Vagina (tissue), 2 donors: Measurements from ENCODE around the gene PLA2G5. TPM values are rescaled to one million over a fixed set of nuclear protein-coding genes. Genes with fewer than 3 reads are reported as not detected.
A peak's percentile ranks its signal among the peaks of the same experiment; 100 is the strongest.

Experiments
- DNase-seq, 2 donors: peaks; one replicate each; pipeline ENCODE4 v3.0.0-alpha.2; 2017; ENCODE audit errors: extremely low spot score in 2 of 2
- H3K27ac ChIP-seq: fragments of 200-600 bp; sonication (generic); one replicate; pipeline ENCODE4 v1.5.1; 2019
- H3K27me3 ChIP-seq: fragments of 200-600 bp; sonication (generic); one replicate; pipeline ENCODE4 v1.5.1; 2019
- H3K36me3 ChIP-seq, 2 donors: fragments of 200-600 bp; sonication (generic); one replicate each; pipeline ENCODE4 v1.5.1; 2017 to 2019
- H3K4me1 ChIP-seq: fragments of 200-600 bp; sonication (generic); one replicate; pipeline ENCODE4 v1.5.1; 2019
- H3K4me3 ChIP-seq, 2 donors: fragments of 200-600 bp; sonication (generic); 1 replicate in 1 of 2; 2 replicates in 1 of 2; pipeline ENCODE4 v1.5.1; 2016 to 2019
- H3K9me3 ChIP-seq: fragments of 200-600 bp; sonication (generic); one replicate; pipeline ENCODE4 v1.5.1; 2019
- POLR2A ChIP-seq, 2 donors: fragments of 450-650 bp; IDR thresholded peaks; one replicate each; pipeline ENCODE4 v1.6.1; 2017; ENCODE audit warnings: antibody characterized with exemption in 2 of 2, mild to moderate bottlenecking in 2 of 2, moderate library complexity in 2 of 2
- POLR2AphosphoS5 ChIP-seq, 2 donors: sonication (generic); formaldehyde crosslinking; IDR thresholded peaks; one replicate each; pipeline ENCODE4 v1.9.0; 2017; ENCODE audit warnings: antibody characterized with exemption in 2 of 2, mild to moderate bottlenecking in 2 of 2, low read depth in 1 of 2; ENCODE audit not compliant: insufficient read depth in 1 of 2
- intact Hi-C: fragments of 100-400 bp; cut with DNase I; formaldehyde crosslinking; loops from one replicate; pipeline ENCODE4 v1.15.1; 2023
- total RNA-seq: library from RNA; depleted of rRNA; stranded (reverse); fragments of >200 nt; gene quantifications from one replicate; pipeline ENCODE4 v1.2.3, GENCODE V29; 2016
- TF ChIP-seq, protein P1 (sequence below), 3 experiments: fragments of 450-650 bp in 2 of 3; fragments of 200-600 bp in 1 of 3; sonication (generic) in 1 of 3; IDR thresholded peaks; one replicate each; pipeline ENCODE4 v1.5.1; 2017 to 2019; ENCODE audit warnings: antibody characterized with exemption in 3 of 3, mild to moderate bottlenecking in 2 of 3, moderate library complexity in 2 of 3

The PLA2G5 gene
- total RNA-seq, 1 donor from 2014 or later, result 2.7 TPM

GRCh38 chr1:20063861-20064292, 6.1 kb upstream of the PLA2G5 start:
- Histone ChIP-seq H3K27ac (no peak overlapping the region), H3K4me3 (no peak overlapping the region), H3K36me3 (no peaks in the 10 kb centered on the region), H3K27me3 (no peaks in the 10 kb centered on the region), H3K4me1 (no peaks in the 10 kb centered on the region), H3K9me3 (no peaks in the 10 kb centered on the region)
- intact Hi-C loops, result no loop called here
- TF ChIP-seq POLR2AphosphoS5 (IDR thresholded peaks at IDR 0.05; ENCODE audit: insufficient read depth in 1 of 2, low read depth in 1 of 2) (no peak), POLR2A (IDR thresholded peaks at IDR 0.05) (no peak)
- TF ChIP-seq, protein P1, sequence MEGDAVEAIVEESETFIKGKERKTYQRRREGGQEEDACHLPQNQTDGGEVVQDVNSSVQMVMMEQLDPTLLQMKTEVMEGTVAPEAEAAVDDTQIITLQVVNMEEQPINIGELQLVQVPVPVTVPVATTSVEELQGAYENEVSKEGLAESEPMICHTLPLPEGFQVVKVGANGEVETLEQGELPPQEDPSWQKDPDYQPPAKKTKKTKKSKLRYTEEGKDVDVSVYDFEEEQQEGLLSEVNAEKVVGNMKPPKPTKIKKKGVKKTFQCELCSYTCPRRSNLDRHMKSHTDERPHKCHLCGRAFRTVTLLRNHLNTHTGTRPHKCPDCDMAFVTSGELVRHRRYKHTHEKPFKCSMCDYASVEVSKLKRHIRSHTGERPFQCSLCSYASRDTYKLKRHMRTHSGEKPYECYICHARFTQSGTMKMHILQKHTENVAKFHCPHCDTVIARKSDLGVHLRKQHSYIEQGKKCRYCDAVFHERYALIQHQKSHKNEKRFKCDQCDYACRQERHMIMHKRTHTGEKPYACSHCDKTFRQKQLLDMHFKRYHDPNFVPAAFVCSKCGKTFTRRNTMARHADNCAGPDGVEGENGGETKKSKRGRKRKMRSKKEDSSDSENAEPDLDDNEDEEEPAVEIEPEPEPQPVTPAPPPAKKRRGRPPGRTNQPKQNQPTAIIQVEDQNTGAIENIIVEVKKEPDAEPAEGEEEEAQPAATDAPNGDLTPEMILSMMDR (IDR thresholded peaks at IDR 0.05), result no peak
- no peak for DNase-seq

- no peaks in the 10 kb centered on the region for H3K36me3 ChIP-seq
- H3K4me3 ChIP-seq, result no peak overlapping the region
- no peaks in the 10 kb centered on the region for H3K27me3 ChIP-seq
- H3K4me1 ChIP-seq, result no peaks in the 10 kb centered on the region
- TF ChIP-seq, protein P1 (IDR thresholded peaks at IDR 0.05), result no peak
- intact Hi-C loops, result no loop called here
- DNase-seq, result no peak
- no peaks in the 10 kb centered on the region for H3K9me3 ChIP-seq
- H3K27ac ChIP-seq, result no peak overlapping the region
Measured at GRCh38 chr1:20068722-20069121, 1.3 kb upstream of the PLA2G5 start.

- no peak overlapping the region for H3K4me3 ChIP-seq
- peak in 1 of 2 donors; percentile 80 for DNase-seq
- no peaks in the 10 kb centered on the region for H3K4me1 ChIP-seq
- no peaks in the 10 kb centered on the region for H3K9me3 ChIP-seq
- TF ChIP-seq, protein P1 (IDR thresholded peaks at IDR 0.05), result no peak
- TF ChIP-seq POLR2AphosphoS5 (IDR thresholded peaks at IDR 0.05; ENCODE audit: insufficient read depth in 1 of 2, low read depth in 1 of 2), result no peak
- TF ChIP-seq POLR2A (IDR thresholded peaks at IDR 0.05), result no peak
- intact Hi-C loops, result no loop called here
- no peak overlapping the region for H3K27ac ChIP-seq
- H3K36me3 ChIP-seq, result no peaks in the 10 kb centered on the region
- H3K27me3 ChIP-seq, result no peaks in the 10 kb centered on the region
Measured at GRCh38 chr1:20070357-20070756, 363 bp downstream of the PLA2G5 start.

DNA sequence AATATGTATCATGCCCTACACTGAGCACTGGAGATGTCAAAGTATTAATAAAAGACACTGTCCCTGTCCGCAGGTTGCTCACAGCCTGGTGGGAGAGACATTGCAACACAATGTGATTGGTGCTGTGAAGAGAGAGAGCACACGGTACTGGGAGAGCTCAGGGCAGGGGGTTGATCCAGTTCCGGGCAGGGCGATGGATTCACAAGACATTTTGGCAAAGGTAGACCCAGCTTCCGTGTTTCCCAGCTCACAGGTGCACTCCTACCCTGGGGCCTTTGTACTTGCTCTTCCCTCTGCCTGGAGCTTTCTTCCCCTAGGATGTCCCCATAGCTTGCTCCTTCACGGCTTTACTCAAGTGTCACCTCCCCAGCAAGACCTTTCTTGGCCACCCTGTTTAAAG, 1.4 kb downstream of the PLA2G5 start:
- Histone ChIP-seq H3K4me3 (no peak overlapping the region), H3K9me3 (no peaks in the 10 kb centered on the region), H3K27ac (no peak overlapping the region), H3K27me3 (no peaks in the 10 kb centered on the region), H3K4me1 (no peaks in the 10 kb centered on the region), H3K36me3 (no peaks in the 10 kb centered on the region)
- no peak for DNase-seq
- TF ChIP-seq POLR2A (IDR thresholded peaks at IDR 0.05), result no peak
- no peak for TF ChIP-seq POLR2AphosphoS5 (IDR thresholded peaks at IDR 0.05; ENCODE audit: insufficient read depth in 1 of 2, low read depth in 1 of 2)
- TF ChIP-seq, protein P1 (IDR thresholded peaks at IDR 0.05), result no peak
- intact Hi-C loops, result no loop called here

DNA sequence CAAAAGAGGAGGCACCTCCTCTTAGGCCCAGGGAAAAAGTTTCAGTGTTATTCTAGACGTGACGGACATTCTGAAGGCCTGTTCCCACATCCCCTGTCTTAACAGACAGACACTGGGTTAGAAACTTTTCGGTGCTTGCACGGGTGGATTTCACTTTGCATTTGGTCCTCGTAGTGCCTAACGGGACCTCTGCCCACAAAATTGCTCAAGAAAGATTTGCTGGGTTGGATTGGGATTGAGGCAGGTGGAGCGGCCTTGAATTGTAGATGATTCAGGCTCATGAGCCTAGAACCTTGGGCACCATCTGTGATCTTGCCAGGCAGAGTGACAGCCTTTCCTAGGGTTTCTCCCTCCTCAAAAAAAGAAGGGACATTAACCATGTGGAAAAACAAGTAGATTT, 2.8 kb downstream of the PLA2G5 start:
- intact Hi-C loops, result no loop called here
- Histone ChIP-seq H3K36me3 (no peaks in the 10 kb centered on the region), H3K27me3 (no peaks in the 10 kb centered on the region), H3K4me1 (no peaks in the 10 kb centered on the region), H3K9me3 (no peaks in the 10 kb centered on the region), H3K4me3 (no peak overlapping the region), H3K27ac (no peak overlapping the region)
- DNase-seq, result peak in 1 of 2 donors; percentile 29
- TF ChIP-seq POLR2AphosphoS5 (IDR thresholded peaks at IDR 0.05; ENCODE audit: insufficient read depth in 1 of 2, low read depth in 1 of 2) (no peak), POLR2A (IDR thresholded peaks at IDR 0.05) (no peak)
- TF ChIP-seq, protein P1 (IDR thresholded peaks at IDR 0.05), result no peak
